GM21367 (cell line): Measurements from ENCODE around the gene MDK.

Experiments used
- ATAC-seq: cut with Tn5 transposase; IDR thresholded peaks from one replicate; pipeline ENCODE4 v1.9.1; 2021; ENCODE audit not compliant: unreplicated experiment

The MDK gene

DNA sequence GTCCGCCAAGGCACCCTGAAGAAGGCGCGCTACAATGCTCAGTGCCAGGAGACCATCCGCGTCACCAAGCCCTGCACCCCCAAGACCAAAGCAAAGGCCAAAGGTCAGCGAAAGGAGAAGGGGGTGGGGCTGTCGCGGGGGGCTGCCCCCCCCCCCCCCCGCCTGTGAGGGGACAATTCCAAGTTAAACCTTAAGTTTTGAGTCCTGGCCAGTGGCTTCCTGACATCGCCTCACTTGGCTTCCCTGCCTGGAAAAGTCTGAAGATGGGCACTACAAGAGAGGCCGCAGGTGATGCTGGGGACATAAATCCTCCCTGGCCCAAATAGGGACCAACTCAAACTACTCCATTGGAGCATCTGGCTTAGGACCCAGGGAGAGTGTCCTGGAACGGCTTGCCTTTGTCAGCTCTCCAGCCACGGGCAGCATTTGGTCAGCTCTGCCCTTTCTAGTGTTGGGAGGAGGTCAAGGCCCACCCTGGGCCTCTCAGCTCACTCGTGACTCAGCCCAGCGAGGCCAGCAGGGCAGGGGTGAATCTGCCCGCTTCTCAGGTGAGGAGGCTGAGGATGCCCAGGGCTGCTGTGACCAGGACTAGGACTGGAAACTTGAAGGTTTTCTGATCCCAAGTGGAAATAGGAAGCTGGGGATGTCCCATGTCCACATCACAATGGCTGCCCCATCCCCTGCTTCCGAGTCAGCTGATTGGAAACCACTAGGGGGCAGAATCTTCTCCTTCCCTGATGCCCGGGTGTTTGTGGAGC, 1.4 kb downstream of the MDK start:
- ATAC-seq = no peak

DNA sequence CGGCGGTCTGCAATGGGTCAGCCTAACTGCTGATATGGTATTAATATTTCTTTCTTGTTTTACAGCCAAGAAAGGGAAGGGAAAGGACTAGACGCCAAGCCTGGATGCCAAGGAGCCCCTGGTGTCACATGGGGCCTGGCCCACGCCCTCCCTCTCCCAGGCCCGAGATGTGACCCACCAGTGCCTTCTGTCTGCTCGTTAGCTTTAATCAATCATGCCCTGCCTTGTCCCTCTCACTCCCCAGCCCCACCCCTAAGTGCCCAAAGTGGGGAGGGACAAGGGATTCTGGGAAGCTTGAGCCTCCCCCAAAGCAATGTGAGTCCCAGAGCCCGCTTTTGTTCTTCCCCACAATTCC, 1.9 kb downstream of the MDK start:
- no peak for ATAC-seq

DNA sequence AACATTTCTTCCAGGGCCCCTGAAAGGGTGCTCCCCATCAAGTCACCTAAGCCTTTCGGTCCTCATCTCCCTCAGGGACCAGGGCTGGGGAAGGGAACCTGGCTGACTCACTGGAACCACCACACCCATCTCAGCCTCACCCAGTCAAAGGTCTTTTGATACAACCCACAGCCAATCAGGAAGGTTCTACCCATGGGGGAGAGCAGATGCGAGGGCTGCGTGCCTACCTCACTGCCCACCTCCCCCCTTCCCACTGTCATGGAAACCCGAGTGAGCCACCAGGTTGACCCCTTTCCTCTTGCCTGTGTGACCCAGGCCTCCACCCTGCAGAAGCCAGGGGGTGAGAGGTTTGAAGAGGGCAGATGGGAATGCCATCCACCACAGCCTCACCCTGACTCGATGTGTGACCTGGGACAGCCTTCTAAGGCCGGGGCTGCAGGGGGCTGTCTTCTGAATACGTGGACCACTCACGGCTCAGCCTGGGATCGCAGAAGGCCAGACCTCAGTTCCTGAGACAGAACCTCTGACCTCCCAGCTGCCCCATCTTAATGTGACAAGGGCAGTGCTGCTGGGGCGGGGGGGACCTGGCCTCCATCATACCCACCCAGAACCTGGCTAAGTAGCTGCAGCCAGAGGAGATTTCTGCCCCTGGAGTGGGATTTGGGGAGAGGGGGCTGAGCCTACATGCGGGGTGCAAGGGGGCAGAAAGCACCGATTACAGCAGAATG, 2.7 kb downstream of the MDK start:
- no peak for ATAC-seq

DNA sequence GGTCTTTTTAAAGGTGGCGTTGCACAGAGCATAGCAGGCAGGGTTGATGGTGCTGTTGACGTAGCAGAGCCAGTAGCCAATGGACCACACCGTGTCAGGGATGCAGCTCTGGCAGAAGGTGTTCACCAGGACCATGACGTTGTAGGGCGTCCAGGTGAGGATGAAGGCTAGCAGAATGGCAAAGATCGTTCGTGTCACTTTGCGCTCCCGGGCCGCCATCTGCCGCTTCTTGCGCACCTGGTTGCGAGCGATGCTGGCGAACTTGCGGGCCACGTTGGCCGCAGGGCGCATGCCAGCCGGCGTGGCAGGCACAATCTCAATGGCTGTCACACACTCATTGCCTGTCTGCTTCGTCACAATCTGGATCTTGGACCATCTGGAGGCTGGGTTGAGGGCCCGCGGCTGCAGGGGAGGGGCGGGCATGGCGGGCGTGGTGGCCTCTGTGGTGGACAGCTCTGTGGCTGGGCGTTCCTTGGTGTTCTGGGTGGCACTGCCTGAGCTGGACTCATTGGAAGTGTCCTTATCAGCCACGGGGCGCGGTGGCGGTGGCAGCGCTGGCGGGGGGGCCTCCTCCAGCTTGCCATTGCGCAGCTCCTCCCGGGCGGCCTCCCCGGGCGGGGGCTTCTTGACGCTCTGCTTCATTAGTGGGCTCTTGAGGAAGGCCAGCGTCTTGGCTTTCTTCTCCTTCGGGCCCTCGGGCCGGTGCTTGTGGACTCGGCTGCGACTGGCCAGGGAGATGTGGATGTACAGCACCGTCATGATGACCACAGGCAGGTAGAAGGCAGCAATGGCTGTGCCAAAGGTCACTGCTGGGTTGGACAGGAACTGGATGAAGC, 3.9 kb downstream of the MDK start:
- ATAC-seq = no peak

DNA sequence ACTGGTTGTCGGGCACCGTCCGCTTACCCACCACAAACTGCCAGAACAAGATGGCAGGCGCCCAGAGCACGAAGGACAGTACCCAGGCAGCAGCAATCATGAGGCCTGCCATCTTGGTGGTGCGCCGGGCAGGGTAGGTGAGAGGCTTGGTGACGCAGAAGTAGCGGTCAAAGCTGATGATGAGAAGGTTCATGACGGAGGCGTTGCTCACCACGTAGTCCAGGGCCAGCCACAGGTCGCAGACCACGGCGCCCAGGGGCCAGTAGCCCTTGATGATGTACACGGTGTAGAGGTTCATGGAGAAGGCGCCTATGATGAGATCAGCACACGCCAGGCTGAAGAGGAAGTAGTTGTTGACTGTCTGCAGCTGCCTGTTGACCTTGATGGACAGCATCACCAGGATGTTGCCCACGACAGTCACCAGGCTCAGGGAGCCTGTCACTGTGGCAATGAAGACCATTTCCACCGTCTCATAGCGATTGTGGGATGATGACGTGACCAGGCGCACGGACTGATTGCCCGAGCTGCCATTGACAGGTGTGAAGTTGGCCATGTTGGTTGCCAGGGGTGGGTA, 4.6 kb downstream of the MDK start:
- ATAC-seq = no peak

DNA sequence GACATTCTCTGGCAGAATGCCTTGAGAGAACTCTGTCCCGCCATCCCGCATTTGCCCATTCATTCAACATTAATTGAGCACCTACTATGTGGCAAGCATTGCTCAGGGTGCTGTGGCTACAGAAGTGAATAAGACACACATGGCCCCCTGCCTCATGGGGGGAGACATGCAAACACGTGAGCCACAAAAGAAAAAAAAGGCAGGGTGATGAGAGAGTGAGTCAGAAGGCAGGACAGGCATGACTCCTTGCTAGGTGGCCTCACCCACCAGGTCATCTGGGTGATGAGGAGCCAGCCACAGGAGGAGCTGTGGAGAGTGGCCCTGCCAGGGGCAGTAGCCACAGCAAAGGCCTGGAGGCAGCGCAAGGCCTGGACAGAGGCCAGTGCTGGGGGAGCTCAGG, 5.2 kb downstream of the MDK start:
- ATAC-seq = no peak

DNA sequence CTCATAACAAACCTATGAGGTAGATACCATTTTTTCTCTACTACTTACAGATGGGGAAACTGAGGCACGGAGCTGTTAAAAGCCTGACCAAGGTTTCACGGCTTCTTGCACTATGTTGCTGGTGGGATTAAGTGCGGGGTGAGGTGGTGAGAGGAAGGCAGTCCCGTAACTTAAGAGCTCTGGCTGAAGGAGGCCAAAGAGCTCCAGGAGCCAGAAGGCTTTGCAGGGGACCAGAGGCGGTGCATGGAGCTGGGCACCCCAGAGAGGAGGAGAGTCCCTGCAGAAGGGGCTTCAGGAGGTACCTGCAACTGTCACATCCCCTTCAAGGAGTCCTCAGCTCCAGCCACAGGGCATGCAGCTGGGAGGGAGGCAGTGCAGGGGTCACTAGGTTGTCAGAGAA, 6.0 kb downstream of the MDK start:
- ATAC-seq = no peak

DNA sequence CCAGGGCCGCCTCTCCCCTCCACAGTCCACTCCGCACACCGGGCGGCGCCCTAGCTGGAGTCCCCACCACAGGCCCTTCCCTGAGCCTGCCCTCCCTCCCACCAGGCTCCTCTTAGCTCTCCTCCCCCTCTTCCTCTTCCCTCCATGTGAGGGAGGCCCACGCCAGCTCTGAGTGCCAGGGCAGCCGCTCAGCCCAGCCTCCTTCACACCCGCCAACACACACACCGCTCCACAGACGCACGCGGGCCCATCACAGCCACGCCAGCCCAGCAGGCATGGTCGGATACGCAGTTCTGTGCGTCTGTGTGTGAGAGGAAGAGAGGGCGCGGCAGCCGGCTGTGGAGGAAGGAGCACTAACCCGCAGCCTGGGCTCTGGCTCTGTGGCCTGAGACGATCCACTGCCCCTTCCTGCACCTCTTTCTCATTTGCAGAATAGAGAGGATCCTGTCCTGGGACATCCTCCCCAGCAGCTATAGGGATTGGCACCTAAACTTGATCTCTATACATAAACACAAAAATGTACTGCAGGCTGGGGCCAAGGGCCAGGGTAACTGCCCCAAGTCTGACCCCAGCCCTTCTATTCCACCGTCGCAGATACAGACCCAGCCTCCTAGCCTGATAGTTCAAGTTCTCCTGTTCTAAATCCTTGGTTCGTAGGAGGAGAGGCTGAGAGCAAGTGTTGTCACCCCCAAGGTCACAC, 6.6 kb downstream of the MDK start:
- no peak for ATAC-seq

DNA sequence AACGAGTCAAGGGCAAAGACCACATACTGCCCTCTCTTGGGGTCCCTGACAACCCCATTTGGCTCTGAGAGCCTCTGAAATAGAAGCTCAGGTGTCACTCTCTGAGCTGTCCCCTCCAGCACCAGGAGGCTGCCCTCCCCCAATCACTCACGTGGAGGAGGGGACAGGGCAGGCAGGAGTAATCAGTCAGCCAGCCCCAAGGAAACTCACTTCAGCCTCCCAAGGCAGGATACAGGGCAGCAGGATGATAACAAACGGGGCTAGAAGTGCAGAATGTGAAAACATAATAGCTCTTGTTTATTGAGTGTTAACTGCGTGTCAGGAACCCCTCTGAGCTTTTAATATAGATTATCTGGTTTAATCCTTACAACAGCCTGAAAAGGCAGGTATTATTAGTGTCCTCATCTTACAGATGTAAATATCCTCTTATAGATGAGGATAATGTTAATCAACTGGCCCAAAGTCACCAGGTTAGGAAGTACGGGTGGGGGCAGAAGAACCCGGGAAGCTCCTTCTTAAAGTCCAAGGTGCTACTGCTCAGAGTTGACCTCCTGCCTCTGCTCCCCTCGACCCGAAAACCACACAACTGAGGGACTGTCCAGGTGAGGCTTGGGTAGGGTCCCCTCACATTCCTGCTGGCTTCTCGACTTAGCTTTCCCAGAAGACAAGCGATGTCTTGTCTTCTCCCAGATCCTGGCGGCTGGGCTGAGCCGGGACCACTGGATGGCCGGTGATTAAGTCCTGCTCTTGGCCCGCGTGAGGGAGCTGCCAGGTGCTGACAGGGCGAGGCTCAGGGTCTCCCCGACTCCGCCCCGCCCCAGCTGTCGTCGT, 7.4 kb downstream of the MDK start:
- ATAC-seq = no peak

DNA sequence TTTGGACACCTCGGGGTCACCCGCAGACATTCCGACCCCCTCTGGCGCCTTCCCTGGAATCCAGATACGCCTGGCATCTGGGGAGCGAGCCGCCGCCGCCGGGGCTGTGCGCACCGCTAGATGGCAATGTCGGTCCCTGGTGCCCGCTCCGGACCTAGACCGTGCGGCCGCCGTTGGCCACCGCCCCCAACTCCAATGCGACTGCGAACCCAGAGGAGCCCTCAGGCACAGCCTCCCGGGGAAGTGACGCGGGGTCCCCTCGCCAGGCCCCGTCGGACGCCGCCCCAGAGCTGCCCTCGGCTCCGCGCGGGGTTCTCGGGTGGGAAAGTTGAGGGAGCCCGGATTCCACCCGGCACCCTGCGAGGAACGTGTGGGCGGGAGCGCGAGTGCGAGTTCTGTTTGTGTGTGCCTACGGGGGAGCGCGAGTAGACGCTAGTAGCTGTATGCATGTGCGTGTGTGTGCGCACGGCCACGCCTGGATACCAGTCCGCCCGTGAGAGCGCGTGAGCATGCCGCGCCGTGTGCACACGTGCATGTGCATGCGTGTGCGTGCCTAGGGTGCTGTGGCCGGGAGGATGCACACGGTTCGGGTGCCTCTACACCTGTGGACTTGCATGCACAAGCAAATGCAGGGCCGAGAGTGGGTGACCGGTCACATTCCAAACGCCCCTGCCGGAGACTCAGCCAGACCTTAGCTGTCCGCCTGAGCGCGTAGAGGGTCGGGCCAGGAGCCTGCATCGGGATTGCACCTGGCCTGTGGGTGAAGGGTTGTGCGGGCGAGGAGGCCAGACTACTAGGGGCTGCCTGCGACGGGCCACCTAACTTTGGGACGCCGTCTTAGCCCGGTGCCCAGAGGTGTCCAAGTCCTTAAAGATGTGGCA, 8.2 kb downstream of the MDK start:
- ATAC-seq = no peak

DNA sequence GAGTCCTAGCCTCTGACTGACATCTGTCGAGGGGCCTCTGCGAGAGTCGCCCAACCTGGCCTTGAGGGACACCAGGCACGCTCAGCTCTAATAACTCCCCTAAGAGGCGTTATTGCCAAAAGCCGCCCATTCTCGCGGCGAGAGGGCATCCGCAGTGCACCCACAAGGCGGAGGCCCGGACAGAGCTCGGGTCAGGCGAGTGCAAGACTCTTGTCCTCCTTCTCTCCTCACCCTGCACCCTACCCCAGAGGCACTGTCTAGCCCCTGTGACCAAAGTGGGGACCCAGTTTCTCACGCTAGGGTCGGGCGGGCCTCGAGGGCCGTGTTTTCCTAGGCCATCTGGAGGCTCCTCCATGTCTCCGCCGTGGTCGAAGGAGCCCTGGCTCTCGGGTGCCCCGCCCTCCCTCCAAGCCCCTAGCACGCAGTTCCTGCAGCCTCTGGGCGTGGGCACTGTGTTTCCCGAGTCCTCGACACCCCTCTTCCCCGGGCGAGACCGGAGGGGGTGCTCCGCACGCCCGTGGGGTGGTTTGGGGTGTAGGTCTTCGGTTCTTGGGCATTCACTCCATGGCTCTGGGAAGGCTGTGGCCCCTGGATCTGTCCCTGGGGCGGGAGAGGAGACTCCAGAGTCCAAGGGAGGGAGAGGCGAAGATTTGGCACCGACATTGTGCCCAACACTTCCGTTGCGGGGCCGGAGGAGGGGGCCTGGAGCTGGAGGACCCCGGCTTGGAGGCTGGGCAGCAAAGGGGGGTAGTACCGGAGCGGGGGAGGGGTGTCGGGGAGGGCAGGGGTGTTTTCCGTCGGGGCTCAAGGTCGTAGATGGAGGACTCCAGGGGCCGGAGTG, 9.1 kb downstream of the MDK start:
- ATAC-seq = no peak

DNA sequence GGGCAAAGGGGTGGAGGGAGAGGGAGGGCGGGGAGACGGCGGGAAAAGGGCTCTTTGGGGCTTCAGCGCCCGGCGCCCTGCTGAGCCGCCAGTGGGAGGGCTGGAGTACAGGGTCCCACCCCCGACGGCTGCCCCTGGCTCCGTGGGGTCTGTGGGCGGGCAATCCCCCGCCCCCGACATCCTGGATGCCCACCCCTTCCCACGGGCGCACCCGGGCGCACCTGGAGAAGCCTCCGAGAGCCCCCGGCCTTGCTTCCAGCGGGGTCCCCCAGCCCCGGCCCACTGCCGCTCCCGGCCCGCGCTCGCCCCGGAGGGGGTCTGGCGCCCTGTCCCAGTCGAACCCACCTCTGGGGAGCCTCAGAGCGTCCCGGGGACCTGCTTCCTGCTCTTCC, 9.7 kb downstream of the MDK start:
- ATAC-seq = no peak

DNA sequence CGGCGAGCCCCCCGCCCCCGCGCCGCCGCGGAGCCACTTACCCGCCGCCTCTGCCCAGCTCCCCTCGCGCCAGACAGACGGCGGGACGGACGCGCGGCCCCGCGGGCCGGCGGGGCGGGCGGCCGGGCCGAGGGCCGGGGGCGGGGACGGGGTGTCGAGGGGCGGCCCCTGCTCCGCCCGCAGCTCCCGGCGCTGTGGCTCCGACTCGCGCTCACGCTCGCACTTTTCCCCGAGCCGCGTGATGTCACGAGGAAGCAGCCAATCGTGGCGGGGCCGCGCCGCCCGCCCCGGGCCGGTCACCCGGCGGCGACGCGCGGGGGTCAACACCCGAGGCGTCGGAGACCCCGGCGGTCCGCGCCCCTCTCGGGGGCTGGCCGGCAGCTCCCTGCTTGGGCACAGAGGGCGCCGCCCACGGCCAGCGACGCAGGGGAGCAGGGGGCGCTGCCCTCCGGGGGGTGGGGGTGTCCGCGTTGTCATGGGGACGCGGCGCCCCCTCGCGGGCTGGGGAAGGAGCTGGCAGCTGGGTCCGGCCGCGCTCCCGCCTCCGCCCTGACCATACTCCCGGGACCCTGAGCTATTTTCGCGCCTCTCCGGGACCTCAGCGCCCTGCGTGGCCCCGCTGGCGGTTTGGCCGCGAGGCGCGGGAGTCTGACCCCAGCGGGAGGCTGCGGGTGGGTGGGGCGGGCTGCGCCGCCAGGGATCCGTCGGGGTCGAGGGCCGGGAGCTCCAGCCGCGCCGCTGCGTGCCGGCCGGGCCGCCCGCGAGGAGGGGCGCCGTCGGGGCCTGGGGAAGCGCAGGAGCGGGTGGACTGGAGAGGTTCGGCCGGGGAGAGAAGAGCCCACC, 10.3 kb downstream of the MDK start, which contains the start of gene CHRM4:
CHRM4 (minus strand) TSS at position 199 of the 843 bp plus-strand sequence. CDS start 5,219 bp downstream, outside the sequence.
- no peak for ATAC-seq

DNA sequence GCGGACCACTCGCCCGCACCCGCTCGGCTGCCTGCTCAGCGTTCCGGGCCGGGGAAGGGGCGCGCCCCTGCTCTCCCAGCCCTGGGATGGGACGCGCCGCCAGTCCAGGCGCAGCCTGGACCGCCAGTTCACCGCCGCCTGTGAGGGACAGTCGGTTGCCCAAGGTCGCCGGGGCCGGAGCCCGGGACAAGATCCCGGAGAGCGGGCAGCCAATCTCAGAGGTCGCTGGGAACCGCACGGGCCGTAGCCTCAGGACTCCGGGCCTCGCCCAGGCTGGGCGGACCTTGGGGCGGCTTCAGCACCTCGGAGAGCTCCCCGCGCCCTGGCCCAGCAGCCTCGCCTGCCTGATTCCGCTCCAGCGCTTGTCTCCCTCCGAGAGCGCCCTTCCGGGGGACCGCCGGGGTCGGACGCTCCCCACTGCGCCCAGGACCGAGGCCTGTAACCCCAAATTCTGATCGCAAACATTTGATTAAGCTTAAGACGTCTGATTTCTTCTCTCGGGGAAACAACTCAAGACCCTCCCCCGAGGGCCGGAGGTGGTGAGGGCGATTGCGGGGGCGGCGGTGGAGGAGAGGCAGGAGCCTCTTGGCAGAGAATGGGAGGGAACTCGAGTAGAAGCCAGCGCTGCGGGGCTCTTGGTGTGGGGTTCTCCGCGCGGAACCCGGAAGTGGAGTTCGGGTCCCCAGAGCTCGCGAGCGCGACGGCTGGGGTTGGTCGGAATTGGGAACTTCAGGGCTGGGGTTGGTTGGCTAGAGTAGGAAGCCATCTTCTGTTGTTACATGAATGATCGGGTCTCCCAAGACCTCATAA, 11.2 kb downstream of the MDK start:
- peak; percentile 52 for ATAC-seq

DNA sequence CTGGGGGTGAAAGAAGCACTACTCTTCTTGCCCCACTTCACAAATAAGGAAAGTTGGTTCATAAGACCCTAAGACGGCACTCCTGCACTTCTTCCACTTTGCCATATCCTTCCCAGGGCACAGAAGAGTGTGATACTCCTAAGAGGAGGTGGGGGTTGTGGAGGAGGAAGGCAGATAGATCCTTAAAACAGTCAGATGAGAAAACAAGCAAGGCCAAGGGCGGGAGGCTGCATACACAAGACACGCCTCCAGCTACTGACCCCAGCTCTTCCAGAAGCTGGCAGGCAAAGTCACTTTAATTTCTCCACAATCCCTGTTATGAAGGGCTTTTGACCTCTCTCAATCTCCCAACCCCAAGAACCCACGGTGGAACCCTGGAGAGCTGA, 11.8 kb downstream of the MDK start:
- no peak for ATAC-seq

DNA sequence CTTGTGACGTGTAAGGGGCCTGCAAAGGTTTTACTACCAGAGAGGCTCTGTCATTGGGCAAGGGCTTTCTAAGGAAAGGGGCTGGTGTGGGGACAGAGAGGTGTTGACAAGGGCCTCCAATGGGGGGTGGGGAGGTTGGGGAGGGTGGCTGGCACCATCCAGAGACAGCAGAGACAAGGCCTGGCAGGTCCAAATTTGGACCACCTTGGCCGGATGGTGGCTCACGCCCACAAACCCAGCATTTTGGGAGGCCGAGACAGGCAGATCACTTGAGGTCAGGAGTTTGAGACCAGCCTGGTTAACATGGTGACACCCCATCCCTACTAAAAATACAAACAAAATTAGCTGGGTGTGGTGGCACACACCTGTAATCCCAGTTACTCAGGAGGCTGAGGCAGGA, 12.3 kb downstream of the MDK start:
- no peak for ATAC-seq
